A549 (cell line): Measurements from ENCODE around the gene MLKL.

Source experiments
- ATOH8 ChIP-seq: fragments of 250-450 bp; sonication (Bioruptor Pico); IDR thresholded peaks from 2 replicates; pipeline ENCODE4 v1.5.0; 2020; ENCODE audit warnings: low read depth, mild to moderate bottlenecking, moderate library complexity
- CBX8 ChIP-seq: fragments of 200-600 bp; sonication (generic); IDR thresholded peaks from 2 replicates; pipeline ENCODE4 v1.6.1; 2016
- CHD4 ChIP-seq: fragments of 200-600 bp; sonication (generic); IDR thresholded peaks from 2 replicates; pipeline ENCODE4 v1.6.1; 2016; ENCODE audit warnings: antibody characterized with exemption, mild to moderate bottlenecking, borderline replicate concordance
- CTCF ChIP-seq: fragments of >200 bp; sonication (Bioruptor Twin); formaldehyde crosslinking; IDR thresholded peaks from 3 replicates; pipeline ENCODE4 v1.5.1; 2016
- HDAC2 ChIP-seq: fragments of 200-600 bp; sonication (generic); IDR thresholded peaks from 2 replicates; pipeline ENCODE4 v1.6.1; 2016
- MAX ChIP-seq: IDR thresholded peaks from 2 replicates; pipeline ENCODE4 v1.6.1; 2012
- MAZ ChIP-seq: fragments of 150-350 bp; IDR thresholded peaks from 2 replicates; pipeline ENCODE4 v1.6.1; 2014; ENCODE audit warnings: antibody characterized with exemption, low read depth, low read length, borderline replicate concordance
- POLR2A ChIP-seq: IDR thresholded peaks from 2 replicates; pipeline ENCODE4 v1.6.1; 2012; ENCODE audit warnings: mild to moderate bottlenecking, low read length
- RARB ChIP-seq: fragments of 250-450 bp; sonication (Bioruptor Pico); IDR thresholded peaks from 2 replicates; pipeline ENCODE4 v1.8.0; 2021; ENCODE audit warnings: mild to moderate bottlenecking, moderate library complexity
- RCOR1 ChIP-seq: fragments of 150-350 bp; IDR thresholded peaks from 2 replicates; pipeline ENCODE4 v1.6.1; 2014; ENCODE audit warnings: antibody characterized with exemption, low read length, low read depth
- USF2 ChIP-seq: fragments of 450-650 bp; IDR thresholded peaks from 2 replicates; pipeline ENCODE4 v1.6.1; 2014; ENCODE audit warnings: antibody characterized with exemption
- ZC3H11A ChIP-seq: fragments of 450-650 bp; IDR thresholded peaks from 2 replicates; pipeline ENCODE4 v1.6.1; 2014; ENCODE audit warnings: antibody characterized with exemption, mild to moderate bottlenecking

- TF ChIP-seq CTCF (no peak), RCOR1 (no peak), CBX8 (no peak), POLR2A (no peak), MAZ (no peak), ZC3H11A (no peak), MAX (no peak), HDAC2 (no peak), RARB (CRISPR knock-in tag) (no peak), ATOH8 (CRISPR knock-in tag) (no peak), USF2 (no peak), CHD4 (no peak)
Observed at GRCh38 chr16:74654536-74655050, 46.1 kb downstream of the MLKL start.
